Activated CD4-positive, alpha-beta memory T cell treated with anti-CD3 and anti-CD28 coated beads for 36 hours (primary cell): ENCODE data around the gene SAV1. TPM values are rescaled to one million over a fixed set of nuclear protein-coding genes. Genes with fewer than 3 reads are reported as not detected.
"Not testable (repeated sequence)": the region's sequence is repeated elsewhere in the genome, so short reads cannot be mapped to it uniquely, and the experiment has no call there.

Experiments
- CTCF ChIA-PET: fragments of 350-600 bp; sonication (Branson Sonifier 250); formaldehyde crosslinking; loops from one replicate; lab custom pipeline; 2021; ENCODE audit warnings: antibody characterized with exemption, inconsistent platforms; lab: Charles Lee
- POLR2A ChIA-PET: fragments of 350-600 bp; sonication (Branson Sonifier 250); formaldehyde crosslinking; loops from one replicate; lab custom pipeline; 2021; ENCODE audit warnings: antibody characterized with exemption; lab: Charles Lee
- DNase-seq: peaks from one replicate; pipeline ENCODE4 v3.0.0-alpha.2; 2020
- H3K27ac Mint-ChIP-seq: one replicate; pipeline ENCODE4 v1.8.0; 2021; ENCODE audit warnings: mixed read lengths
- H3K27me3 Mint-ChIP-seq: one replicate; pipeline ENCODE4 v1.8.0; 2021; ENCODE audit warnings: mixed read lengths
- H3K36me3 Mint-ChIP-seq: one replicate; pipeline ENCODE4 v1.8.0; 2021; ENCODE audit warnings: mixed read lengths
- H3K4me1 Mint-ChIP-seq: one replicate; pipeline ENCODE4 v1.8.0; 2021; ENCODE audit warnings: low read depth, mixed read lengths
- H3K4me3 Mint-ChIP-seq: one replicate; pipeline ENCODE4 v1.8.0; 2021; ENCODE audit warnings: mild to moderate bottlenecking, mixed read lengths
- H3K9me3 Mint-ChIP-seq: one replicate; pipeline ENCODE4 v1.8.0; 2021; ENCODE audit warnings: mixed read lengths
- intact Hi-C: fragments of 100-400 bp; cut with micrococcal nuclease; formaldehyde crosslinking; loops from one replicate; pipeline ENCODE4 v1.15.1; 2023
- total RNA-seq, 2 experiments: library from RNA; stranded (reverse); gene quantifications; one replicate each; pipeline ENCODE4 v1.2.3, GENCODE V29; 2021

SAV1 gene
- total RNA-seq, 2 experiments from 2014 or later = 13.4 to 13.5 TPM

- ChIA-PET CTCF (interaction anchor here (1.3 kb wide), 1 partner anchor 28 kb away, joined by 3 read pairs; no protein-coding TSS in a partner anchor), POLR2A (no interaction called here)
- no peaks in the 10 kb centered on the region for H3K27me3 Mint-ChIP-seq
- H3K9me3 Mint-ChIP-seq = no peaks in the 10 kb centered on the region
- no peak for DNase-seq
- peaks cover 9% of the 10 kb centered on the region for H3K4me1 Mint-ChIP-seq
- H3K36me3 Mint-ChIP-seq = peaks cover 17% of the 10 kb centered on the region
- no peak overlapping the region for H3K4me3 Mint-ChIP-seq
- no peak overlapping the region for H3K27ac Mint-ChIP-seq
- intact Hi-C loops = no loop called here
Measured at GRCh38 chr14:50659327-50659974, 8.7 kb downstream of the SAV1 start.

GRCh38 chr14:50658203-50658602, 9.9 kb downstream of the SAV1 start:
- no peak for DNase-seq
- ChIA-PET CTCF (no interaction called here), POLR2A (no interaction called here)
- Mint-ChIP-seq H3K27ac (no peak overlapping the region), H3K9me3 (no peaks in the 10 kb centered on the region), H3K27me3 (no peaks in the 10 kb centered on the region), H3K36me3 (peaks cover 13% of the 10 kb centered on the region), H3K4me3 (no peak overlapping the region), H3K4me1 (peaks cover 4% of the 10 kb centered on the region)
- intact Hi-C loops = no loop called here

- no peak overlapping the region for H3K4me3 Mint-ChIP-seq
- no peaks in the 10 kb centered on the region for H3K27me3 Mint-ChIP-seq
- DNase-seq = no peak
- intact Hi-C loops = no loop called here
- no peak overlapping the region for H3K27ac Mint-ChIP-seq
- POLR2A ChIA-PET = no interaction called here
- H3K9me3 Mint-ChIP-seq = no peaks in the 10 kb centered on the region
- peaks cover 4% of the 10 kb centered on the region for H3K4me1 Mint-ChIP-seq
- CTCF ChIA-PET = no interaction called here
- peaks cover 12% of the 10 kb centered on the region for H3K36me3 Mint-ChIP-seq
Measured at GRCh38 chr14:50657753-50658152, 10.4 kb downstream of the SAV1 start.

- ChIA-PET CTCF (interaction anchor here (0.7 kb wide), 1 partner anchor 11 kb away, joined by 3 read pairs; no protein-coding TSS in a partner anchor), POLR2A (interaction anchor here (0.6 kb wide), 1 partner anchor 519 kb away, joined by 5 read pairs; no protein-coding TSS in a partner anchor)
- intact Hi-C loops = no loop called here
- H3K4me3 Mint-ChIP-seq = no peak overlapping the region
- H3K9me3 Mint-ChIP-seq = no peaks in the 10 kb centered on the region
- H3K36me3 Mint-ChIP-seq = peaks cover 15% of the 10 kb centered on the region
- DNase-seq = no peak
- no peaks in the 10 kb centered on the region for H3K27me3 Mint-ChIP-seq
- no peak overlapping the region for H3K27ac Mint-ChIP-seq
- peaks cover 4% of the 10 kb centered on the region for H3K4me1 Mint-ChIP-seq
Measured at GRCh38 chr14:50656776-50657175, 11.3 kb downstream of the SAV1 start.

- ChIA-PET CTCF (interaction anchor here (1.5 kb wide), 1 partner anchor 211 kb away, joined by 4 read pairs; no protein-coding TSS in a partner anchor), POLR2A (no interaction called here)
- intact Hi-C loops = no loop called here
- H3K27me3 Mint-ChIP-seq = no peaks in the 10 kb centered on the region
- peaks cover 5% of the 10 kb centered on the region for H3K4me1 Mint-ChIP-seq
- H3K36me3 Mint-ChIP-seq = peaks cover 7% of the 10 kb centered on the region
- DNase-seq = no peak
- H3K27ac Mint-ChIP-seq = no peak overlapping the region
- no peak overlapping the region for H3K4me3 Mint-ChIP-seq
- no peaks in the 10 kb centered on the region for H3K9me3 Mint-ChIP-seq
Measured at GRCh38 chr14:50649691-50650090, 18.4 kb downstream of the SAV1 start.

GRCh38 chr14:50647753-50648152, 20.4 kb downstream of the SAV1 start:
- POLR2A ChIA-PET = no interaction called here
- Mint-ChIP-seq H3K9me3 (no peaks in the 10 kb centered on the region), H3K4me3 (no peak overlapping the region), H3K4me1 (peaks cover 5% of the 10 kb centered on the region), H3K27ac (no peak overlapping the region), H3K27me3 (no peaks in the 10 kb centered on the region), H3K36me3 (peaks cover 9% of the 10 kb centered on the region)
- no peak for DNase-seq
- intact Hi-C loops = no loop called here
- CTCF ChIA-PET = no interaction called here

GRCh38 chr14:50647282-50647681, 20.8 kb downstream of the SAV1 start:
- peaks cover 5% of the 10 kb centered on the region for H3K4me1 Mint-ChIP-seq
- POLR2A ChIA-PET = no interaction called here

GRCh38 chr14:50635141-50635540, 33.0 kb downstream of the SAV1 start:
- intact Hi-C loops = no loop called here
- no peak for DNase-seq
- Mint-ChIP-seq H3K27ac (no peak overlapping the region), H3K36me3 (peaks cover 7% of the 10 kb centered on the region), H3K27me3 (no peaks in the 10 kb centered on the region), H3K4me1 (no peaks in the 10 kb centered on the region), H3K9me3 (no peaks in the 10 kb centered on the region), H3K4me3 (no peak overlapping the region)
- ChIA-PET CTCF (interaction anchor here (1.1 kb wide), 1 partner anchor 142 kb away, joined by 3 read pairs; no protein-coding TSS in a partner anchor), POLR2A (no interaction called here)

More at GRCh38 chr14:50647282-50647681, 20.8 kb downstream of the SAV1 start:
- no peaks in the 10 kb centered on the region for H3K27me3 Mint-ChIP-seq
- intact Hi-C loops = no loop called here
- H3K4me3 Mint-ChIP-seq = no peak overlapping the region
- H3K9me3 Mint-ChIP-seq = no peaks in the 10 kb centered on the region
- CTCF ChIA-PET = no interaction called here
- H3K36me3 Mint-ChIP-seq = peaks cover 6% of the 10 kb centered on the region
- no peak overlapping the region for H3K27ac Mint-ChIP-seq
- no peak for DNase-seq

- H3K27me3 Mint-ChIP-seq = no peaks in the 10 kb centered on the region
- intact Hi-C loops = no loop called here
- no peaks in the 10 kb centered on the region for H3K4me1 Mint-ChIP-seq
- H3K36me3 Mint-ChIP-seq = peaks cover 2% of the 10 kb centered on the region
- no peak overlapping the region for H3K27ac Mint-ChIP-seq
- H3K4me3 Mint-ChIP-seq = no peak overlapping the region
- H3K9me3 Mint-ChIP-seq = no peaks in the 10 kb centered on the region
- CTCF ChIA-PET = interaction anchor here (0.8 kb wide), 1 partner anchor 14 kb away, joined by 3 read pairs; no protein-coding TSS in a partner anchor
- DNase-seq = no peak
- POLR2A ChIA-PET = no interaction called here
Measured at GRCh38 chr14:50633954-50634353, 34.2 kb downstream of the SAV1 start.

GRCh38 chr14:50631408-50631821, 36.7 kb downstream of the SAV1 start:
- Mint-ChIP-seq H3K27me3 (no peaks in the 10 kb centered on the region), H3K27ac (no peak overlapping the region), H3K4me1 (no peaks in the 10 kb centered on the region), H3K36me3 (no peaks in the 10 kb centered on the region), H3K9me3 (no peaks in the 10 kb centered on the region), H3K4me3 (no peak overlapping the region)
- CTCF ChIA-PET = interaction anchor here (0.7 to 1.3 kb wide), 3 partner anchors 29 to 438 kb away, joined by 3 to 4 read pairs (median 4); no protein-coding TSS in a partner anchor
- intact Hi-C loops = no loop called here
- POLR2A ChIA-PET = no interaction called here
- DNase-seq = no peak

GRCh38 chr14:50624947-50625346, 43.2 kb downstream of the SAV1 start:
- H3K36me3 Mint-ChIP-seq, intact Hi-C loops, POLR2A ChIA-PET, H3K27ac Mint-ChIP-seq, H3K9me3 Mint-ChIP-seq, DNase-seq, H3K27me3 Mint-ChIP-seq, H3K4me3 Mint-ChIP-seq, H3K4me1 Mint-ChIP-seq: not testable (repeated sequence)
- CTCF ChIA-PET = interaction anchor here (0.6 to 1.2 kb wide), 2 partner anchors 149 to 238 kb away, joined by 3 to 4 read pairs; no protein-coding TSS in a partner anchor

- H3K4me1 Mint-ChIP-seq = peaks cover 3% of the 10 kb centered on the region
- no peak overlapping the region for H3K27ac Mint-ChIP-seq
- H3K36me3 Mint-ChIP-seq = no peaks in the 10 kb centered on the region
- intact Hi-C loops = no loop called here
- no peak overlapping the region for H3K4me3 Mint-ChIP-seq
- no peaks in the 10 kb centered on the region for H3K9me3 Mint-ChIP-seq
- no peak for DNase-seq
- POLR2A ChIA-PET = no interaction called here
- CTCF ChIA-PET = interaction anchor here (0.6 to 1.2 kb wide), 2 partner anchors 149 to 239 kb away, joined by 3 to 4 read pairs; no protein-coding TSS in a partner anchor
- no peaks in the 10 kb centered on the region for H3K27me3 Mint-ChIP-seq
Measured at GRCh38 chr14:50624447-50624846, 43.7 kb downstream of the SAV1 start.
